Measurements from ENCODE around the gene SNRNP25.
"Not testable (repeated sequence)": the region's sequence is repeated elsewhere in the genome, so short reads cannot be mapped to it uniquely, and the experiment has no call there.

Gene SNRNP25

GRCh38 chr16:53346-54236 is at the start of gene SNRNP25, which contains the start of gene POLR3K:
Gene SNRNP25, plus strand, starts transcription at chr16:53828. Its CDS starts 189 bp downstream, at chr16:54017.
Gene POLR3K, minus strand, starts transcription at chr16:53608. Its CDS starts 22 bp downstream, at chr16:53586.
- Mint-ChIP-seq H3K4me1 (peaks cover 43% of the 10 kb centered on the region), H3K4me3 (peak within 1 kb of the TSS; percentile 98), H3K27me3 (no peaks in the 10 kb centered on the region), H3K9me3 (no peaks in the 10 kb centered on the region), H3K27ac (peak within 1 kb of the TSS; percentile 92), H3K36me3 (peaks cover 37% of the 10 kb centered on the region)
- ATAC-seq, result peak; percentile 99

GRCh38 chr16:9903-10665 is 43.5 kb upstream of the SNRNP25 start:
- Mint-ChIP-seq H3K4me1 (no peaks in the 10 kb centered on the region), H3K27ac (no peak overlapping the region), H3K4me3 (peak overlapping the region; percentile 75), H3K9me3 (peaks cover 3% of the 10 kb centered on the region), H3K27me3 (no peaks in the 10 kb centered on the region), H3K36me3 (no peaks in the 10 kb centered on the region)
- peak; percentile 78 for ATAC-seq

- ATAC-seq, H3K4me1 Mint-ChIP-seq, H3K36me3 Mint-ChIP-seq, H3K9me3 Mint-ChIP-seq, H3K27me3 Mint-ChIP-seq, H3K4me3 Mint-ChIP-seq, H3K27ac Mint-ChIP-seq: not testable (repeated sequence)
Measured at GRCh38 chr16:10772-11171, 42.9 kb upstream of the SNRNP25 start.

- not testable (repeated sequence) for H3K4me1 Mint-ChIP-seq, H3K36me3 Mint-ChIP-seq, H3K27ac Mint-ChIP-seq, H3K9me3 Mint-ChIP-seq, H3K27me3 Mint-ChIP-seq, H3K4me3 Mint-ChIP-seq, ATAC-seq
Measured at GRCh38 chr16:17062-17765, 36.4 kb upstream of the SNRNP25 start.

GRCh38 chr16:20886-21285 is 32.7 kb upstream of the SNRNP25 start:
- H3K4me1 Mint-ChIP-seq, ATAC-seq, H3K27ac Mint-ChIP-seq, H3K36me3 Mint-ChIP-seq, H3K9me3 Mint-ChIP-seq, H3K4me3 Mint-ChIP-seq, H3K27me3 Mint-ChIP-seq: not testable (repeated sequence)

- H3K4me3 Mint-ChIP-seq, H3K27me3 Mint-ChIP-seq, H3K36me3 Mint-ChIP-seq, H3K4me1 Mint-ChIP-seq, H3K27ac Mint-ChIP-seq, H3K9me3 Mint-ChIP-seq, ATAC-seq: not testable (repeated sequence)
Measured at GRCh38 chr16:24151-24550, 29.5 kb upstream of the SNRNP25 start.

- not testable (repeated sequence) for H3K9me3 Mint-ChIP-seq, H3K27ac Mint-ChIP-seq, H3K4me3 Mint-ChIP-seq, H3K4me1 Mint-ChIP-seq, H3K27me3 Mint-ChIP-seq, H3K36me3 Mint-ChIP-seq
- ATAC-seq, result peak; percentile 81
Measured at GRCh38 chr16:25926-26348, 27.7 kb upstream of the SNRNP25 start.

GRCh38 chr16:30627-31026 is 23.0 kb upstream of the SNRNP25 start:
- peak overlapping the region; percentile 57 for H3K27ac Mint-ChIP-seq
- H3K4me3 Mint-ChIP-seq, H3K9me3 Mint-ChIP-seq, H3K27me3 Mint-ChIP-seq, ATAC-seq: not testable (repeated sequence)
- peaks cover 39% of the 10 kb centered on the region for H3K4me1 Mint-ChIP-seq
- peaks cover 12% of the 10 kb centered on the region for H3K36me3 Mint-ChIP-seq

GRCh38 chr16:33154-33876 is 20.3 kb upstream of the SNRNP25 start:
- peak overlapping the region; percentile 62 for H3K4me3 Mint-ChIP-seq
- H3K27ac Mint-ChIP-seq, result peak overlapping the region; percentile 89
- H3K9me3 Mint-ChIP-seq, ATAC-seq, H3K27me3 Mint-ChIP-seq: not testable (repeated sequence)
- peaks cover 12% of the 10 kb centered on the region for H3K36me3 Mint-ChIP-seq
- H3K4me1 Mint-ChIP-seq, result peaks cover 66% of the 10 kb centered on the region

- H3K4me3 Mint-ChIP-seq, result peak overlapping the region; percentile 62
- H3K9me3 Mint-ChIP-seq, result no peaks in the 10 kb centered on the region
- H3K27ac Mint-ChIP-seq, result peak overlapping the region; percentile 89
- ATAC-seq, result no peak
- H3K36me3 Mint-ChIP-seq, result peaks cover 12% of the 10 kb centered on the region
- peaks cover 74% of the 10 kb centered on the region for H3K4me1 Mint-ChIP-seq
- no peaks in the 10 kb centered on the region for H3K27me3 Mint-ChIP-seq
Measured at GRCh38 chr16:33877-34647, 19.6 kb upstream of the SNRNP25 start.

GRCh38 chr16:34648-34987 is 19.0 kb upstream of the SNRNP25 start:
- Mint-ChIP-seq H3K27me3 (no peaks in the 10 kb centered on the region), H3K4me3 (peak overlapping the region; percentile 62), H3K27ac (peak overlapping the region; percentile 89), H3K36me3 (peaks cover 12% of the 10 kb centered on the region), H3K9me3 (no peaks in the 10 kb centered on the region), H3K4me1 (peaks cover 79% of the 10 kb centered on the region)
- ATAC-seq, result peak; percentile 21

GRCh38 chr16:35011-35677 is 18.5 kb upstream of the SNRNP25 start:
- Mint-ChIP-seq H3K4me1 (peaks cover 80% of the 10 kb centered on the region), H3K36me3 (peaks cover 10% of the 10 kb centered on the region), H3K27me3 (no peaks in the 10 kb centered on the region), H3K4me3 (peak overlapping the region; percentile 62), H3K9me3 (no peaks in the 10 kb centered on the region), H3K27ac (peak overlapping the region; percentile 89)
- ATAC-seq, result peak; percentile 82

- H3K27me3 Mint-ChIP-seq, result no peaks in the 10 kb centered on the region
- ATAC-seq, result no peak
- peak overlapping the region; percentile 62 for H3K4me3 Mint-ChIP-seq
- H3K36me3 Mint-ChIP-seq, result peaks cover 6% of the 10 kb centered on the region
- peak overlapping the region; percentile 89 for H3K27ac Mint-ChIP-seq
- peaks cover 75% of the 10 kb centered on the region for H3K4me1 Mint-ChIP-seq
- H3K9me3 Mint-ChIP-seq, result no peaks in the 10 kb centered on the region
Measured at GRCh38 chr16:35678-36305, 17.8 kb upstream of the SNRNP25 start.

All from stimulated activated memory B cell treated with anti-CD40 and anti-IgM and Interleukin-4, amounts not matched to agents 10 μg/mL and 1 μg/mL and 100 μg/mL, for 72 hours (primary cell).